GM18520 (cell line): ENCODE data around the gene ATP8B4.

Experiments used
- ATAC-seq: cut with Tn5 transposase; IDR thresholded peaks from one replicate; pipeline ENCODE4 v1.9.1; 2021; ENCODE audit not compliant: unreplicated experiment

Gene ATP8B4

DNA sequence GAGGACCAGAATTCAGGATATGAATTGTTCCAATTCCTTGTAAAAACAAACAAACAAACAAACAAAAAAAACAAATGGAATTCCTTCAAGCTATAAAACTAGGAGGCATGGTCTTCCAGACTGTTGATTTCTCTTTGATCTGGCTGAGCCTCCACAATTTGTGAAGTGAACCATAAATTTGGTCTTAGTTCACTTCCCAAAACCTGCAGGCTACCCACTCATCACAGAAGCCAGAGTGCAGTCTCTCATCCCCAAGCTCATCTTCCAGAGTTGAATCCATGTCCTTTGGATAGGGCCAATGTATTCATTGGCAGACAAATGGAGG is 294.3 kb downstream of the ATP8B4 start:
- ATAC-seq, result no peak

DNA sequence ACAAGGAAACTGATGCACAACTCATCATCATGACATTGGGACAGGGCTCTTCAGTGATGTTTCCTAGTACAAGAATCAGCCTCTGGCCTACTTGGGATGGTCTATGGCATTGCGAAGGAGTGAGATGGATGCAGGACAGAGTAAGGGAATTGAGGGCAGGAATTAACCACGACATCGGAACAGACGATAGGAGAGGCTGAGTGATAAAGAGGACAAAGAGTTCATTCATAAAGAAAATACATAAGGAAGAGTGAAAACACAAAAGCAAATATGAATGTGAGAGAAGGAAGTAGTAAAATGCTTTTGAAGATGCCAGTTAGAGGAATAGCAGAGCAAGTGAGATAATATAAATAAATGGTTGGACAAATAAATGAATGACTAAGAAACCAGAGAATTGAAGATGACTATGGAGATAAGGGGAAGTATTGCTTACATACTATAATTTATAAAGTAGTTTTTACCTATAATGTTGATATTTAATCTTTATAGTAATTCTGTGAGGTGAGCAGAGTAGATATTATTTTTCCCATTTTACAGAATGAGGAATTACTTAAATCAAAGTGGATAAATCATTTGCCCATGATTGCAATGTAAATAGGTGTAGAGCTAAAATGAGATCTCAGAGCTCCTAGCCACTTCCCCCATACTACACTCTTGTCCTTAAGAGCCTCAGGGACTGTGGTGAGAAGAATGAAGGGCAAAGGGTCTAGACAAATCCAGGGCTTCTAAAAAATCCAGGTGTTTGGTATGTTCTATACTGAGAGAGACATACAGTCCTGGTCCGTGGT is 294.9 kb downstream of the ATP8B4 start:
- no peak for ATAC-seq

DNA sequence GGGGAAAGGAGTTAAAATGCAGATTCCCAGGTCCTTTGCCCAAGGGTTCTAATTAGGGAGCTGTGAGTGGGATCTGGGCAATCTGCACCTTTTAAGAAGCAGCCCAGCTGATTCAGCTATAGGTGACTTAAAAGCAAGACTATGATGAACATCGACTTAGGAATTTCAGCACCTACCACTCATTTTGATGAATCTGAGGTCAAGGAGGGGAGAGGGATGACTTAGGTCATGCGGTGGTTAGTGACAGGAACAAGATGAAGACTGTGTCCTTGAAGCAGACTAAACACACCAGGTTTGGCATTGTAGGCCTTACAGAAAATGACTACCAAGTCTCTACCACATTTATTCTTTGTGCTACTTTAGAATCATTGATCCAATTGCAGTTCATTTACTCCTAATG is 301.9 kb downstream of the ATP8B4 start:
- ATAC-seq, result no peak

DNA sequence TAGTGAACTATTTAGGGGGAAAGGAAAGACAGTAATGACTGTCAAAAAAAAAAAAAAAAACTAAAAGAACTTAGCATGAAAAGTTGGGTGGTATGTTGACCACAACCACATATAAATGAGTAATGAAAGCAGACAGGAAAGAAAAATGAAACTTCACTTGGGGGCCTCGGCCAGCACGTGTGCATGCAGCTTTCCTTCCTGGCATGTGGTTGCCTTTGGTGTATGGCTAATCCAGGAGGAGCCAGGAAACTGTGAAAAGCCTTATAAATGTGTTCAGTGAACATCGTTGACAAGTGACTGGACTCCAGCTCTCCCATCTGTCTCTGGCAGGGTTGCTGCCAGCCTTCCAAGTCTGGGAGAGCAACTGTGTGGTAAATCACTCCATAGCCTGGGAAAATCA is 303.1 kb downstream of the ATP8B4 start:
- peak; percentile 59 for ATAC-seq

DNA sequence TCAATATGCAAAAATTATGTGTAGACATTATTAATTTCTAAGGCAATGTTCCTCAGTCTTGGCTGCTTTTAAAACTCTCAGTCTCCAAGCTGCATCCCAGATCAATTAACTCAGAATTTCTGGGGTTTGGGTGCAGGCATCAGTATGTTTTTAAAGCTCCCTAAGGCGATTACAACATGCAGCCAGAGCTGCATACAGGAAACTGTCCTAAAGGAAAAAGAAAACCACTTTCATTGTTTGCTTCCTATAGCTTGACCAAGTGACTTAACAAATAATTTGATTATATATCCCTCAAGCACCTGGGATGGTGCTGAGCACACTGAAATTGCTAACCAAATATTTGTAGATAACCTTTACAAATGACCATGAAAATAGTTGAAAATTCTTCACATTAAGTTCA is 303.5 kb downstream of the ATP8B4 start:
- no peak for ATAC-seq

DNA sequence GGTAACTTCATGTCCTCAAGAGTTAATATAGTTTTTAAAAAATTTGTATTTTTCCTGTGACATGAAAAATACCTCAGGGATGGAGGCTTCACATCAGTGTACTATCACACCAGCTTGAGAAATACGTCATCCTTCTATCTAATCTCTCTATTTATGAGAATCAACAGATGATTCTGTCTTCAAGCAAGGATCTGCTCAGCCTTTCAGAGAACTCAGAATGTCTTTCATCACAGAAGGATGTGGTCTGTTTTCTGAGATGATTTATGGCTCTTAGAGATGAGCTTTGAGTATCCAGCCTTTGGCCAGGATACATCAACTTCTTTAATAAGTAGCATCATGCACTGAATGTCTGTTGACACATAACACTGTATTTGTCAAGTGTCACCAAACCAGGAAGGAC is 304.3 kb downstream of the ATP8B4 start:
- no peak for ATAC-seq

DNA sequence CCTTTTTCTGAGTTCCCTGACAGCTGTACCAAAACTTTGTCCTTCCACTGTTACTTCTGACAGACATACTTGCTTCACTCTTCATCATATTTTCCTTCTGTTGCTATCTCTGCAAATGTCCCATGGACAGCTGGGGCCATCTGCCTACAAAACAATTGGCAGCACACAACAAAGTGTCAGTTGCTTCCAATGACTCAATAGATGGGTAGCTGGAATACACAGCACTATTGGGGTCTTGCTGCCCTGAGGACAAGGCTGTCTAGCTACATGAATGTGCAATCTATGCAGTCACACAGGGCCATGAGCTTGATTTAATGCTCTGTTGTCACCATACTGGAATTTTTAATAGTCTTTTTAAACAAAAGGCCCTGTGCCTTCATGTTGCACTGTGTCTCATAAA is 305.4 kb downstream of the ATP8B4 start:
- ATAC-seq, result no peak

DNA sequence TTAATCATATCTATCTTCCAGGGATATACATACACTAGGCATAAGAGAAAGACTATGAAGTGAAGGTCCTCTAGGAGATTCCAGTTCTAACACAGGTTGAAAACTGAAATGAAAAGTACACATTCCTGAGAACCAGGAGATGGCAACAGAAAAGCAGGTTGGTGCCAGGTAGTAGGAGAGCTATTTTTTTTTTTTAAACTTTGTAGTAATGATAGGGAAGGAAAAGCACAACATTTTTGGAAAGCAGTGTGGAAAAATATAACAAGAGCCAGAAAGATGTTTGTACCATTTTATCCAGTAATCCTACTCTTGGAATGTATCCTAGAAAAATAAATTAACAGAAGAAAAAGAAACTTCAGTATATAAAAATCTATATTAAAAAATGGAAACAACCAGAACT is 308.3 kb downstream of the ATP8B4 start:
- ATAC-seq, result no peak

DNA sequence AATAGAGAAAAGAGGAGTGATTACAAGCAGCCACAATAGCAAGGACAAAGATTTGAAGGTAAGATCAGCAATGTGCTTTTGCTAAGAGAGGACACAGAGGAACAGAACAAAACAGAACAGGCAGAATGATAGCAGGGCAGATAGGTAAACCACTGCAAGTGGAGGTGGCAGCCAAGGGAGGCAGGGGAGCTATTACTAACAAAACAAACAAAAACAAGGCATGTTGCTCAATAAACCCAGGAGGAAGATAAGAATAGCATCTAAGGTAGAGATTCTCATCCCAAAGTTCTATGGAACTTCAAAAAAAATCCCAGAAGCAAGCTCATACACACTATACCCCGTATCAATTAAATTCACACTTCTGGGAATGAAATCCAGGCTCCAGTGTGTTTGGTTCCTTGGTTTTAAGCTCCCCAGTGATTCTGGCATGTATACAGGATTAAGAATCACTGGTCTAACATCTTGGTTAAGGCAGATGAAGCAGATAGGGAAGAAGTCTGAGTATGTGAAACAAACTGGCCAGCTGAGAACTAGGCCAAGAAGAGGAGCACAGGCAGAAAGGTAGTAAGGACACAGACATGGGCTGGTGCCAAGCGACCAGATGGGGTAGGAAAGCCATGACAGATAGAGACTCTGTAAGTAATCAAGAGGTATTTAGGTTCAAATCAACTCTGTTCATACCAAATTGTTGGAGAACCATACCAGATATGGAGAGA is 309.0 kb downstream of the ATP8B4 start:
- no peak for ATAC-seq

DNA sequence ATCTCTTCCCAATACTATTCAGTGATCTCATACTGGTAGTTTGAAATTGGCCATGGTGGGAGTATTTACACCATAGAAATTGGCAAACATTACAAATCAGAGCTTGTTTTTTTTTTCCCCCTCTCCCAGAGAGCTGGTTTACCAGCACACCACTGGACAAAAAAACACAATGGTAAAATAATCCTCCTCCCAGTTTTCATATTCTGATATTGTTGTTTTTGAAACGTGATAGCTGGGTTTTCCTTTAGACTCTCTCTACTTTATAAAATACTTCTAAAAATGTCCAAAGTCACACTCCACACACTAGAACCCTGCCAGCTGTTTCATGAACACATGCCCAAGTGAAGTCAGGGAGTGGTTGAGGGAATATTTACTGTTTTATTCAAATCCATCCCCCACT is 310.7 kb downstream of the ATP8B4 start:
- ATAC-seq, result no peak
